Body of pancreas (tissue), 4 donors: Measurements from ENCODE around the gene PLD6.

Source experiments
- CTCF ChIP-seq, 7 experiments: fragments of 450-650 bp in 4 of 7; fragments of 200-600 bp in 3 of 7; sonication (generic) in 3 of 7; IDR thresholded peaks; one replicate each; pipeline ENCODE4 v1.5.1; 2016 to 2019; ENCODE audit warnings: antibody characterized with exemption in 7 of 7
- POLR2A ChIP-seq, 3 donors: fragments of 450-650 bp; IDR thresholded peaks; one replicate each; pipeline ENCODE4 v1.6.1; 2016; ENCODE audit warnings: antibody characterized with exemption in 3 of 3, mild to moderate bottlenecking in 2 of 3

GRCh38 chr17:17196776-17197175 lies 9.4 kb downstream of the PLD6 start:
- TF ChIP-seq CTCF (IDR thresholded peaks at IDR 0.05): no peak
- TF ChIP-seq POLR2A (IDR thresholded peaks at IDR 0.05): no peak
